ENCODE results near the gene UNC5C.

Gene UNC5C

GRCh38 chr4:95551653-95552052 is 2.9 kb upstream of the UNC5C start:
- Mint-ChIP-seq H3K4me1 (peaks cover 17% of the 10 kb centered on the region), H3K27me3 (peaks cover 42% of the 10 kb centered on the region)
- CTCF ChIA-PET = no interaction called here

DNA sequence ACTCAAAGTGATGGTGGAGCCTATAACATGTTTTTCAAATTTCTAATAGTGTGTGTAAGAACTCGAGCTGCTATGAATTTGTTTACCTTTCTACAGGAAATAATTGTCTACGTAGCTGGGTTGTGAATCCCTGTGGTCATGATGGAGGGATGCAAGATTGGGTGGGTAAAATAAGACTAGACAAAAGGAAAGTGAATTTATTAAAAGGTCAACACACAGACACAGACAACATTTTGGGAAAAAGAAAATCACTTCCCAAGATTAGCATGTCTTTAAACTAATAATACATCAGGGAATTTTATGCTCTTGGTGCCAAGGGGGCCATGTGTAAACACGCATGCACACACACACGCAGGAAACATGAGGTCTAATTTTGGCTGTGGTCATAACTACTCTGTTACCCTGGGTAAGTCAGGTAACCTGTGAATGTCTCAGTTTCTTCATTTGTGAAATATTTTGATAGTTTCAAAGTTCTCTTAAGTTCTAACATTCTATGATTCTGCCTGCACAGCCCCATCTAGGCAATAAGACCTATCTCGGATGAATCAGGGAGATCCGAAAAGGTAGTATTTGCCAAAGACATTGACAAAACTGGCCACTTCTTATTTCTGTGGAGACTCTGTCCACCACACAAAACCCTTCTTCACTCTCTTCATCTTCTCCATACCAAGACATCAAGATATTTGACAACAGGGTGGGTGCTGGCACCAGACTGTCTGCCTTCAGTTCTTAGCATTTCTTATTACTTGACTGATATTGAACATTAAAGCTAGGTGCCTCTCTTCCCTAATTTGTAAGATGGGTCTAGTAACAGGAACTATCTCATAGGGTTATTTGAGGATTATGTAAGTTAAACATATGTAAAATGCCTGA is 1.6 kb upstream of the UNC5C start:
- Mint-ChIP-seq H3K27ac (no peak overlapping the region), H3K9me3 (no peaks in the 10 kb centered on the region), H3K4me3 (peak overlapping the region; percentile 77), H3K36me3 (no peaks in the 10 kb centered on the region), H3K4me1 (peaks cover 17% of the 10 kb centered on the region), H3K27me3 (peaks cover 47% of the 10 kb centered on the region)
- no peak for DNase-seq
- CTCF ChIA-PET = interaction anchor here (1.1 kb wide), 1 partner anchor 401 kb away, joined by 3 read pairs; no protein-coding TSS in a partner anchor

More at GRCh38 chr4:95551653-95552052, 2.9 kb upstream of the UNC5C start:
- Mint-ChIP-seq H3K27ac (no peak overlapping the region), H3K4me3 (no peak overlapping the region), H3K36me3 (no peaks in the 10 kb centered on the region), H3K9me3 (no peaks in the 10 kb centered on the region)
- DNase-seq = no peak

DNA sequence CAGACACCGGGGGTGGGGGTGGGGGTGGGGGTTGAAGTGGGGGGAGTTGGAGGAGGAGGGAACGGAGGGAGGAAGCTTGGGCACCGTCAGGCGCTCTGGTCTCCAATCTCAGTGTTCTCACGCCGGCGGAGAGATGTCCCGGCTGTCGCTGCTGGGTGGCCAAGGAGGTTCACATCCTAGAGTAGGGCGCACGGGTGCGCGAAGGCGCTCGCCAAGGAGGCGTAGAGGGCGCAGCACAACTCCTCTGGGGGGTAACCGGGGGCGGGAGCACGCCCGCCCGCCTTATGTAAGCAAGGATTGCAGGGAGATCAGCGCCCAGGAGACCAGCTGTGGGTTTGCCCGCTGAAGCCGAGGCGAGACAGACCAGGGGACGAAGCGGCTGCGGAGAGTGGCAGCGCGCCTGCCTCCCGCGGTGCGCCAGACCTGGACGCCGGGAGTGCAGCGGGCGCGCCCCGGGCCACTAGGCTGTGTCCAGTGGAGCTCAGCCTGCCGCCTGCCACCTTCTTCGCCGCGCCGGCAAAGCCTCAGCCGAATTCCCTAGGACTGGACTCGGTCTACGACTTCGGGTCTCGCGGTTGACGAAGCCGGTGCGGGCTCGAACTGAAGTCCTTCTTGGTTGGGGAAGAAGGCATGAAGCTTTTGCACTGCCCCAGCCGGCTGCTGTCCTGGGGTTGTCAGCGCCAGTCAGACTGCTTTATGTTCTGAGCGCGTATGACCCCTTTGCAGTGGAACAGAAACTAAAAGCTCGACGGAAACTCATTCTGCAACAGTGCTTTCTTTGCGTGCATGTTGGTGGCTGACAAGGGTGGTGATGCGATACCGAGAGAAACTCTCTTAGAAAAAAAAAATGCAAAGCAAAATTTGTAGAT is 707 bp upstream of the UNC5C start:
- CTCF ChIA-PET = interaction anchor here (1.1 to 1.9 kb wide), 2 partner anchors 393 to 400 kb away, joined by 3 to 5 read pairs; no protein-coding TSS in a partner anchor
- Mint-ChIP-seq H3K36me3 (no peaks in the 10 kb centered on the region), H3K4me1 (peaks cover 17% of the 10 kb centered on the region), H3K27ac (no peak overlapping the region), H3K27me3 (peaks cover 47% of the 10 kb centered on the region), H3K4me3 (peak overlapping the region; percentile 77), H3K9me3 (no peaks in the 10 kb centered on the region)
- DNase-seq = peak; percentile 46

GRCh38 chr4:95547715-95548471 is 880 bp downstream of the UNC5C start:
- peak; percentile 20 for DNase-seq
- peak overlapping the region; percentile 34 for H3K4me3 Mint-ChIP-seq
- H3K27me3 Mint-ChIP-seq = peaks cover 47% of the 10 kb centered on the region
- peaks cover 17% of the 10 kb centered on the region for H3K4me1 Mint-ChIP-seq
- no peak overlapping the region for H3K27ac Mint-ChIP-seq
- no peaks in the 10 kb centered on the region for H3K9me3 Mint-ChIP-seq
- no peaks in the 10 kb centered on the region for H3K36me3 Mint-ChIP-seq
- CTCF ChIA-PET = interaction anchor here (1.9 kb wide), 1 partner anchor 391 kb away, joined by 5 read pairs; no protein-coding TSS in a partner anchor

DNA sequence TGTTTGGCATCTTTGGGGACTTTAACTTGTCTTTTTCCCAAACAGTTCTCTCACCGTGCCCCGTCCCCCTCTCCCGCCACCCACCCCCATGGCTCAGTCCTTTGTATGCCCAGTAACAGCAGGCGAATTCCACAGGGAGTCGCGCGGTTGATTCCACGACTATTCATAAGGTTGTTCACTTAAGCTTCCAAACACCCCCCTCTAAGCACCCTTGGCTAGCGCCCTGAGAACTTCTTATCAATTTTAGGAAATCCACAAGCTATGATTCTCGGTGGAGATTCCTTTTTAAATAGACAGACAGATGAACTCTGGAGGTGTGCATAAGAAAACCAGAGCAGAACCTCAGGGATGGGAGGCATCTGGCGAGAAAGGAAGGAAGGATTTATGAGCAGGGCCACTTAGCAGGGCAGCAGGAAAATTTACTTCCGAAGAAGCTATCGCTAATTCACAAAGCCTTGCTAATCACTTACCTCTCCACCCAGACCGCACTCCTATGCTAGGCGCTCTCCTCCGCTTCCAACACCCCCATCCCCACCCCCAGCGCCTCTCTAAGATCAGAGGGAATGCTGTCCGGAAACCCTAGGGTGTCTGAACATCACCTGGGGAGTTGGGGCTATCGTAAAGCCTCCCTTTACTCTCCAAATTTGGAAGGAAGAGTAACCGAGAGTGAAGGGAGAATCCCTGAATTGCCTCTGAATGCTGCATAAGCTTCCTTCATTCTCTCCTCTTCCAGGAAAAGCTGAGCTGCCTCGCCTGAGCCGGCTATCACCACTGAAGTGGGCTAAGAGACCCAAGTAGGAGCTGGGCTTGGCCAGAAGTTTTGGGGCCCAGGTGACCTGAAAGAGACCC is 1.7 kb downstream of the UNC5C start:
- no peak for DNase-seq
- Mint-ChIP-seq H3K27ac (no peak overlapping the region), H3K27me3 (peaks cover 47% of the 10 kb centered on the region), H3K4me3 (no peak overlapping the region), H3K36me3 (no peaks in the 10 kb centered on the region), H3K9me3 (no peaks in the 10 kb centered on the region), H3K4me1 (peaks cover 17% of the 10 kb centered on the region)
- CTCF ChIA-PET = interaction anchor here (1.9 kb wide), 1 partner anchor 391 kb away, joined by 5 read pairs; no protein-coding TSS in a partner anchor

DNA sequence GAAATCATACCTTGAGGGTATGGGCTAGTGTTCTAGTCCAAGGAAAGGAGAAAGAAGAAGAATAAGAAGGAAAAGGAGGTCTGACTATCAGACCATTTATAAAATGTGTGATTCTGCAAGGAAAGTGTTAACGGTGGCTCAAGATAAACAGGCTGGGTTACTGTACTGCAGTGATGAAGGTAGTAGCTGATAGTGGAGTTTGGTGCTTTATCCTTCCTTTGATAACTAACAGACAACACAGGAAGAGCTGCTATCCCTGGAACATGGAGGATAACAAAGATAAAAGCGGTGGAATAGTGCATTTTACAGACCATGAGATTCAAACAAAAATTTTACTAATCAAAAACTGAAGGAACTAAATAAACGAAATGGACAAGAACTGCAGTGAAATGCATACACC is 2.6 kb downstream of the UNC5C start:
- no peaks in the 10 kb centered on the region for H3K36me3 Mint-ChIP-seq
- peaks cover 17% of the 10 kb centered on the region for H3K4me1 Mint-ChIP-seq
- no peak overlapping the region for H3K27ac Mint-ChIP-seq
- H3K27me3 Mint-ChIP-seq = peaks cover 47% of the 10 kb centered on the region
- H3K9me3 Mint-ChIP-seq = no peaks in the 10 kb centered on the region
- no peak for DNase-seq
- H3K4me3 Mint-ChIP-seq = no peak overlapping the region
- CTCF ChIA-PET = no interaction called here

GRCh38 chr4:95545546-95545945 is 3.2 kb downstream of the UNC5C start:
- Mint-ChIP-seq H3K27ac (no peak overlapping the region), H3K4me1 (peaks cover 17% of the 10 kb centered on the region), H3K4me3 (no peak overlapping the region), H3K36me3 (no peaks in the 10 kb centered on the region), H3K27me3 (peaks cover 44% of the 10 kb centered on the region), H3K9me3 (no peaks in the 10 kb centered on the region)
- CTCF ChIA-PET = no interaction called here
- no peak for DNase-seq

DNA sequence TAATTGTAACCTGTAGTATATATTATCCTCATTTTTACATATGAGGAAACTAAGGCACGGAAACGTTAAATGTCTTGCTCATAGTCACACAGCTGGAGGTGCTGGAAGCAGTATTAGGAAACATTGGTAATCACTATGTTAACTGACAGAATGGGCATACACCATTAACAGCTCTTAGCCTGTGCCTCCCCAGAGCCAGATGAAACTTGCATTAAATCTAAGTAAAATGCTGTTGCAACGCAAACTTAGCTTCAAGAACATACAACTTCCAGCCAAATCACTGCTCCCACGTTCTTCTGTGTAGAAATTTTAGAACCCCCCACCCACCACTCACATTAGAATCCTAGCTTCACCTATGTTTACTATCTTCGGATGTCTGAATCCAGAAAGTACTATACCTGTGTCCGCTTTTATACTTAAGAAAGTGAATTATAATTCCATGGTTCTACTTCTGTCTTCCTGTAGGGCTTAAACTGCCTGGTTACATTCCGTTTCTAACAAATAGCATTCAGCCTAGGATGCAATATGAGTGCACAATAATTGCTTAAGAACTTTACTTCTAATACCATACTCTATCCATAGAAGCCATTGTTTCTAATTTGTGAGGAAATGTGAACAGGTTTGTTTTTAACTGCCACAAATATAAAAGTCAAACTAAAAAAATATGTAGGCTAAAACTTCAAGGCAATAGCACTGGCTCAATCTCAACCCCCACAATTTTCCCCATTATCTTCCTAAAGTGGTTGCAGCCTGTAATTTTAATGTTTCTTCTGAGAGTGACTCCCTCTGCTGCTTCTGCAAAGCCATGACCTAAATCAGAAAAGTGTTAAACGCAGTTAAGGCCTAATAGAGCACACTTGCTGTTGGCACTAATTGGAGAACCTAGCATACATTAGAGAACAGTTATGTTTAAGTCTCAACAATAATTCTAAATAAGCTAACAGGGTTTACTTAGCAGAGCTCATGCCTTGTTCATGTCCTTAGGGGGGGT is 4.4 kb downstream of the UNC5C start:
- peaks cover 32% of the 10 kb centered on the region for H3K27me3 Mint-ChIP-seq
- H3K36me3 Mint-ChIP-seq = no peaks in the 10 kb centered on the region
- no peak overlapping the region for H3K4me3 Mint-ChIP-seq
- H3K4me1 Mint-ChIP-seq = peaks cover 10% of the 10 kb centered on the region
- no peak overlapping the region for H3K27ac Mint-ChIP-seq
- no peaks in the 10 kb centered on the region for H3K9me3 Mint-ChIP-seq
- DNase-seq = no peak
- CTCF ChIA-PET = no interaction called here

GRCh38 chr4:95541889-95542607 is 6.7 kb downstream of the UNC5C start:
- Mint-ChIP-seq H3K4me3 (no peak overlapping the region), H3K36me3 (no peaks in the 10 kb centered on the region), H3K27me3 (peaks cover 9% of the 10 kb centered on the region), H3K4me1 (no peaks in the 10 kb centered on the region), H3K9me3 (no peaks in the 10 kb centered on the region), H3K27ac (no peak overlapping the region)
- no peak for DNase-seq
- CTCF ChIA-PET = no interaction called here

DNA sequence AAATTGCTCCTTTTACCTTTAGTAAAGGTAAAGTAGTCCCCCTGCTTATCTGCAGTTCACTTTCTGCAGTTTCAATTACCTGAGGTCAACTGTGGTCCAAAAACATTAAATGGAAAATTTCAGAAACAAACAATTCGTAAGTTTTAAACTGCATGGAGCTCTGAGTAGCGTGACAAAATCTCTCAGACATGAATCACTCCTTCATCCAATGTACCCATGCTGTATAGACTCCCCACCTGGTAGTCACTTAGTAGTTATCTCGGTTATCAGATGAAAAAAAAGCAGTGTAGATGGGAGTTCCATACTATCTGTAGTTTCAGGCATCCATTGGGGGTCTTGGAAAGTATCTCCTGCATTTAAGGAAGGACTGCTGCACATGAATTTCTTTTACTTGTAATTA is 7.7 kb downstream of the UNC5C start:
- Mint-ChIP-seq H3K36me3 (no peaks in the 10 kb centered on the region), H3K27ac (no peak overlapping the region), H3K9me3 (no peaks in the 10 kb centered on the region), H3K4me1 (no peaks in the 10 kb centered on the region), H3K27me3 (peaks cover 1% of the 10 kb centered on the region), H3K4me3 (no peak overlapping the region)
- CTCF ChIA-PET = no interaction called here
- no peak for DNase-seq

GRCh38 chr4:95540227-95540626 is 8.5 kb downstream of the UNC5C start:
- CTCF ChIA-PET = no interaction called here
- Mint-ChIP-seq H3K27ac (no peak overlapping the region), H3K36me3 (no peaks in the 10 kb centered on the region), H3K4me3 (no peak overlapping the region), H3K4me1 (no peaks in the 10 kb centered on the region), H3K9me3 (no peaks in the 10 kb centered on the region), H3K27me3 (no peaks in the 10 kb centered on the region)
- DNase-seq = no peak

DNA sequence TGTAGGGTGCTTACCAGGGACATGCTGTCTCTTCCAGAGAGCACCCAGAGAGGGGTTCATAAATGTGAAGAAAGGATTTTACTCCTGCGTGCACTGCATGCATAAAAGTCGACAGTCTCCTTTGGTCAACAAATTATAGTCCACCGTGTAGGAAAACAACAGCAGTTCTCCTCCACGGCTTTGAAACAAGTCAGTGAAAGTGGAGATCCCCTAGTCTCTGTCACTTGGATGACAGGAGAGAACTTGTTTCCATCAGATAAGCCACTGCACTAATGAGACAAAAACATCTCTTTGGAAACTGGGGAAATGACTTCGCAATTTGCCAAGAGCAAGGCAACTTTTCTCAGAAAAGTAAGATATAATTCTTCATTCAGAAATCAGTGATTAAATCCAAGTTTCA is 9.7 kb downstream of the UNC5C start:
- Mint-ChIP-seq H3K4me1 (no peaks in the 10 kb centered on the region), H3K36me3 (no peaks in the 10 kb centered on the region), H3K4me3 (no peak overlapping the region), H3K27me3 (no peaks in the 10 kb centered on the region), H3K27ac (no peak overlapping the region), H3K9me3 (no peaks in the 10 kb centered on the region)
- CTCF ChIA-PET = no interaction called here
- no peak for DNase-seq
